ENCODE measurements around the gene SRGAP2B.
"Not testable (repeated sequence)": the region's sequence is repeated elsewhere in the genome, so short reads cannot be mapped to it uniquely, and the experiment has no call there.

Gene SRGAP2B

GRCh38 chr1:144990611-144991010 lies 104.5 kb downstream of the SRGAP2B start:
- not testable (repeated sequence) for DNase-seq

GRCh38 chr1:144987131-144987530 lies 108.0 kb downstream of the SRGAP2B start:
- DNase-seq = not testable (repeated sequence)

GRCh38 chr1:144986171-144986860 lies 108.8 kb downstream of the SRGAP2B start:
- not testable (repeated sequence) for DNase-seq

- DNase-seq = not testable (repeated sequence)
Observed at GRCh38 chr1:144985550-144986170, 109.5 kb downstream of the SRGAP2B start.

DNA sequence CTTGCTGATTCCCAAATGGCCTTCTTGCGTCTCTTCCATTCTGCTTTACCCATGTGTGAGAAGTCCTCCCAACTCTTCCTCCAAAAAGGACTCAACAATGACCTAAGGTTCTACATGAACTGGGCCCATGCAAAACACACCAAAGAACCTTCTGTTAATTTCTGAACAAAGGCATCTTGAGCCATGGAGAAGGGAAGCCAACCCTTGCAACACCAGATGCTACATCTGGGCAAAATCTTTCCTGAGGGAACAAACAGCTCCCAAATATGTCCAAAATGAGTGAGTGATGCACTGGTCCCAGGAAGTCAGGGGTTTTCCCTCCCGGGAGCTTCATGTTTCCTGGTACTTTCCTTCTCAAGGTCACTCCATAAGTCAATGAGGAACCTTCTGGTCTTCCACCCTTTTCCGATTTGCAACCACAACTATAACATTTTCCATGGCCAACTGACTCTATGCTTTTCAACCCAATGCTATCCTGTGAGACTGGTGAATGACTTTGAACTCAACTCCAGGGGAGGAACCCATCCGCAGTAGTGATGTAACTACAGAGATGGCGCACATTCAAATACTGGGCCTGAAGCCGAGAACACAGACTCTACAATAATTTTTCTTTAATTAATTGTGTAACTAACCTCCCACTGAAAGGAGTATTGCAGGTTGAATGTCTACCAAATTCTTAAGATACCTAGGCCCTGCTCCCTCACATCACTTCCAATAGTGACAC lies 112.2 kb downstream of the SRGAP2B start:
- not testable (repeated sequence) for DNase-seq

DNA sequence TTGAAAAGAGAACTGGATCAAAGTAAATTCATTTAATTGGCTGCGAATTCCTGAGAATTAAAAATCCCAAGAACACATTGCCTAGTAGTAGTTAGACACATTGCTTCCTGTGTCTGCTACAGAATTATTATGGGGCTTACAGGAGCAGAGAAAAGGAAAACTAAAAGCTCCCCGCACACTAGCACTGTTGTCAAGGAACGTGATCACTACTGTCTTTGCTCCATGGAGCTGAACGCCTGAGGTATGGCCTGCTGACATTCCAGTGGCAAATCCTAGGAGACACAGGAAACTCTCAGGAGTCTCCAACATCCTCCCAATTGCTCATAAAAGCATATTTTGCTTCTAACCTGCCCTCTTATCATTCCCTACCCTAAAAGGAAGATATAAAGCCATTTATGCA lies 114.0 kb downstream of the SRGAP2B start:
- DNase-seq = not testable (repeated sequence)

DNA sequence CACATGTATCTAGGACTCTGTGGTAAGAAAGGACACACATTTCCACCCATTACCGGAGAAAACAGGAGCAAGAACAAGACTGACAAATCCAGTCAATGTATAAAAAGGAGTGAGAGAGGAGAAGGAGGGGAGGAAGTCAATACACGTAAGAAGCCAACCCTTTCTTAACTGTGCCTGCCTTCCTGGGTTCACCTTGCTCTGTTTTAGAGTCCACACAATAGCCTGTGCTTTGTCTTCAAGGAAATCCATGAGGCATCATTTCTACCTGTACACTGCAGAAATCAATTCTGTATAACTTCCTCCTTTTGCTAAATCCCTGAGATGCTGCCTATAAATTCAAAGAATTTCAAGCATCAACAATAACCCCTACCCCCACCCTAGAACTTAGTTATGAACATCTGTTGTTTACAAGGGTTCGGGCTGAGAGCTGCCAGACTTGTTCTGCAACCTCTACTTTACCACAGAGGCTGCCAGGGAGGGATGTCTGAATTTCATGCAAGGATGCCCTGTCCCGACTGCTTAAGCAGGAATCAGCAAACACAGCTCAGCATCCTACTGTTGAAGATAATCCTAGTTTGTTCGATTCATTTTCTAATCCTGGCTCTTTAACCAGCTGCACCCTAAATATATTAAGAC lies 115.0 kb downstream of the SRGAP2B start:
- not testable (repeated sequence) for DNase-seq

GRCh38 chr1:144977856-144978255 lies 117.3 kb downstream of the SRGAP2B start:
- not testable (repeated sequence) for DNase-seq

DNA sequence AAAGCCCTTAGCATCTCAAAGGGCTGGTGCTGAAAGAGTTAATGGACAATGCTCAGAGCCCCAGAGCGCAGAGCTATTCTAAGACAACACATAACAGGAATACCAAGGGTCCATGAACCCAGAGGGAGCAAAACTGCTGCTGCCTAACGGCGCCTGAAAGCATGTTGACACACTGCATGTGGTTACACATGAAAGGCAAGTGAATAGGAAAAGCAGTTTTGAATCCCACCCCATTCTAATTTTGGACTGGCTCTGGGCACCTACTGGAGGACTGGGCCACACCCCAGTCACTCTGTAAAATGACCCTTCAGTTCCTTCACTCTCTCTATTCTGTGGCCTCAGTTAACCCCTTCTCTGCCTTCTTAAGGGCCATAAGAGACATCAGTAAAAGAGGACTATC lies 123.2 kb downstream of the SRGAP2B start:
- not testable (repeated sequence) for DNase-seq

- not testable (repeated sequence) for DNase-seq
Observed at GRCh38 chr1:144966488-144966887, 128.6 kb downstream of the SRGAP2B start.

DNA sequence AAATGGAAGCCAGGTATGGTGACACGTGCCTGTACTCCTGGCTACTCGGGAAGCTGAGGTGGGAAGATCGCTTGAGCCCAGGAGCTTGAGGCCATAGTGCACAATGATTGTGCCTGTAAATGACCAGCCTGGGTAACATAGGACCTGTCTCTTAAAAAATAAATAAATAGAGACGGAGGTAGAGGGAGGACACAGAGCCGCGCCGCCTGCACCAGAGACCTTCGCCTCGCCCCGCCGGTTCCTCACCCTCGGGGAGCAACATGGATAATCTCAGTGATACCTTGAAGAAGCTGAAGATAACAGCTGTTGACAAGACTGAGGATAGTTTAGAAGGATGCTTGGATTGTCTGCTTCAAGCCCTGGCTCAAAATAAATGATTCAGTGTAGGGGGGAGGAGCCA lies 130.4 kb downstream of the SRGAP2B start:
- DNase-seq = not testable (repeated sequence)

- not testable (repeated sequence) for DNase-seq
Observed at GRCh38 chr1:144964186-144964585, 130.9 kb downstream of the SRGAP2B start.

GRCh38 chr1:144963571-144963970 lies 131.6 kb downstream of the SRGAP2B start:
- not testable (repeated sequence) for DNase-seq

DNA sequence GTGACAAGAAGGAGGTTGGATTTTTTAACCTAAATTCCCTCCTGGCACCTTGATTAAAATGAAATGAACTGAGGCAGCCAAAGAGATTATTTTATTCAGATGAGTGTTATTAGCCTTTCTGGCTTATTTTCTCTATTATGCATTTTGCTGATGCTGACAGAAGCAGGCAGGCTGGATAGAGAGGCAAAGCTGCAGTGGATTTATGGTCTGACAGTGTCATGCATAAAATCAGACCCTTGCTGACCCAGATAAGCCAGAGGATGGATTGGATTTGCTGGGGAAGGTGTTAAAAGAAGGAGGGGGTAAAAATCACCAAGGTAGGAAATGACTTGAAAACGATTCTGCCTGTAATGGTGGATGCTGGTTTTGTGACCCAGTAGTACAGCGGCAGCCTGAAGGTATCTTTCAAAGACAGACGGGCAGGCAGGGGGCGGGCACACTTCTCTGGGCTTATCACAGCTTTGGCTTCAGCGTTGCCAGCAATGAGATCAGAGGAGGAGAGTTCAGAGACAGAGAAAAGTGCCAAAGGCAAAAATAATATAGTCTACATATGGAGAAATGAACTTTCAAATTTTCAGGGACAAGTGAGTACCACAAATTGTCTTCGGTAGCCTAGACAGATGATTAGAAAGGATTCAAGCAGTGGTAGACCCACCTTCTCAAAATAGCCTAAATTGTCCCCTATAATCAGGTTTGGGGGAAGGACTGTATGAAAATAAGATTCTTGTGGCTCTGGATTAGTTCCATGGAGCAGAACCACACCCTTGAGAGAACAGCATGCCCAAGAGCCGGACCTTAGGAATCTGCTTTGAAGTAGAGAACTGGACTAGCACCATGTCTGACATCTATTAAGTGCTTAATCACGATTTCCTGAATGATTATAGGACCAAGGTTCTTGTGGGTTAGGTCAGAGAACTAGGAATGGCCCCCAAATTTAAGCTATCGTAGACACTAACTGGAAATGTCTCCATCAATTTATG lies 133.2 kb downstream of the SRGAP2B start:
- not testable (repeated sequence) for DNase-seq

DNA sequence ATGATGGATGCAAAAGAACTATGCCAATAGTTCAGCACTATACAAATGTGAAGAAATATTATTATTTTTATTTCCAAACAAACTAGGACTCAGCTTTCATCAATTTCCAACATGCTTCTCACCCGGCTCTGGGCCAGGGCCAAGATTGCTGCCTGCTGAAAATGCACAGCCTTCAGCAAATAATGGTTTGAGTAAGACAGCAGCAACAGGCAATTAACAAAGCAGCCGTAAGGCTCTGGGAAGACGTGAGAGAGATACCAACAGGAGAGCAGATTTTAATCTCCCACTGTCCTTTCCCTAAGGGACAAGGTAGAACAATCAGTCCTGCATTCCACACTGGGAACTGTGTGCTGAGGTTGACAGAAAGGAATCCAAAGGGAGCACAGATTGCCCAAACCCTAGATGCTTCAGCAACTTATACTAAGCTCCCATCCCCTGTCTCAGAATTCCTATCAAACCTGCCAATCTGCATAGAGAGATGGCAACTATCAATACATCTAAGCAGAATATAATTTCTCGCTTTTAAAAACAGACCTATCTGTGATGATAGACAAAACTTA lies 134.1 kb downstream of the SRGAP2B start:
- DNase-seq = not testable (repeated sequence)

- DNase-seq = not testable (repeated sequence)
Observed at GRCh38 chr1:144948390-144948789, 146.7 kb downstream of the SRGAP2B start.

- not testable (repeated sequence) for DNase-seq
Observed at GRCh38 chr1:144947495-144947894, 147.6 kb downstream of the SRGAP2B start.

- not testable (repeated sequence) for DNase-seq
Observed at GRCh38 chr1:144946525-144947480, 148.3 kb downstream of the SRGAP2B start.

- DNase-seq = not testable (repeated sequence)
Observed at GRCh38 chr1:144941710-144942109, 153.4 kb downstream of the SRGAP2B start.

DNA sequence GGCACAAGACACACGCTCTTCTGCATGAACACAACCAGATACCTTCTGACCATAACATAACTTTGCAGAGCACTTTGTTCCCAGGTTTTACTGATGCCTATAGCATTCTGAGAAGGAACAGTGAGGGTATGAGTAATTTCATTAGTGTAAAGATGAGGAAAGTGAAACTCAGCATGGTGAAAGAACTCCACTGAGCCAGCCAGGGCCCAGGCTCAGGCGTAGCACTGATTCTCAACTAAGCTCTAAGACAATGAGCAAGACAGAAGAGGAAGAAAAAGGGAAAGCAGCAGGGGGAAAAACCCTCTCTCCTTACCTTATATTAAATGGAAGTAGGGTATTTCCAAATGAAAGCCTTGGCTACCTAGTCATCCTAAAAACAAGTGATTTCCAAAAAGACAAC lies 155.1 kb downstream of the SRGAP2B start:
- DNase-seq = not testable (repeated sequence)
